Stimulated activated CD8-positive, alpha-beta memory T cell treated with anti-CD3 and anti-CD28 coated beads, Interleukin-15, amount 100 ng/mL, for 1 hour (primary cell): ENCODE measurements around the gene C1orf210.

Experiments used
- DNase-seq: peaks from one replicate; pipeline ENCODE4 v3.0.0-alpha.2; 2020; ENCODE audit warnings: low read depth

Gene C1orf210

GRCh38 chr1:43247256-43247921, 38.0 kb downstream of the C1orf210 start:
- no peak for DNase-seq

GRCh38 chr1:43246466-43247213, 38.7 kb downstream of the C1orf210 start:
- no peak for DNase-seq

- no peak for DNase-seq
Measured at GRCh38 chr1:43243299-43243698, 42.1 kb downstream of the C1orf210 start.

GRCh38 chr1:43241413-43241836, 44.0 kb downstream of the C1orf210 start:
- no peak for DNase-seq

GRCh38 chr1:43239484-43239883, 45.9 kb downstream of the C1orf210 start:
- no peak for DNase-seq

- no peak for DNase-seq
Measured at GRCh38 chr1:43238991-43239469, 46.4 kb downstream of the C1orf210 start.

GRCh38 chr1:43238085-43238484, 47.3 kb downstream of the C1orf210 start:
- DNase-seq: no peak

- no peak for DNase-seq
Measured at GRCh38 chr1:43237121-43237520, 48.3 kb downstream of the C1orf210 start.

- no peak for DNase-seq
Measured at GRCh38 chr1:43235451-43236121, 49.8 kb downstream of the C1orf210 start.

GRCh38 chr1:43235040-43235439, 50.3 kb downstream of the C1orf210 start:
- DNase-seq: no peak

GRCh38 chr1:43234267-43234666, 51.1 kb downstream of the C1orf210 start:
- no peak for DNase-seq

GRCh38 chr1:43233631-43234030, 51.8 kb downstream of the C1orf210 start:
- DNase-seq: no peak

GRCh38 chr1:43232482-43232881, 52.9 kb downstream of the C1orf210 start:
- no peak for DNase-seq

- DNase-seq: no peak
Measured at GRCh38 chr1:43232074-43232473, 53.3 kb downstream of the C1orf210 start.
